Measurements from ENCODE around the gene SORBS1. TPM values are rescaled to one million over a fixed set of nuclear protein-coding genes. Genes with fewer than 3 reads are reported as not detected.
A peak's percentile ranks its signal among the peaks of the same experiment; 100 is the strongest.

SORBS1 gene
- total RNA-seq, 1 donor from 2014 or later = 16.1 TPM

DNA sequence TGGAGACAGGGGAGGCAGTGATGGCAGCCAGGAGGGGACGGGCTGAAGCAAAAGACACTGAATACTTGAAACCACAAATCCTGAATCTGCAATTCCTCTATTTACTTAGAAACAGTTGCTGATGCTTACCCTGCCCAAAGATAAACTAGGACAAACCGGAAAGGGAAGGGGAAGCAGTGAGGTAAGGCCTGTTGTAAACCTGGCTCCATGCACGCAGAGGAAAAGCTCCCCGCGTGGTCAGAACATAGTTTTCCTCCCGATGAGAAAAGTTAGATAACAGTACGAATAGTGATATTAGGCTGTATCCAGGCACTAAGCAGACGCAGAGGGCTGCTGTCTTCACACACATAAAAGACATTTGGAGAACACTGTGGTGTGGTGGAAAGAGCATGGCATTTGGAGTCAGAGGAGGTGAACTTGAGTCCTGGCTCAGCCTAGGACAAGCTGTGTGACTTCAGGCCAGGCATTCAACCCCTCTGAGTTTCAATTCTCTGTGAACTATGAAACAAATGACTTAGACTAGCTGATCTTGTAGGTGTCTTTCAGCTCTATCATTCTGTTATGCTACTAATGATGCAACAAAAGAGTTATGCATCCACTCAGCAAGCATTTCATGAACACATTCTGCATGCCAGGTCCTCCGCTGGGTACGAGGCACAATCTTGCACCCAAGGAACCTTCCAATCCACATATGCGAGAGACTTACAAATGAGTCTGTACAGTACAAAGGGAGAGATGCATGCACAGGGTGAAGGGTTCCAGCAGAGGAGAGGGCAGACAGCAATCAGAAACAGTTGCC, 80.9 kb downstream of the SORBS1 start:
- Histone ChIP-seq H3F3A (ENCODE audit: low read depth) (no peaks in the 10 kb centered on the region), H3K4me1 (peaks cover 21% of the 10 kb centered on the region), H4K20me1 (ENCODE audit: low read depth) (no peaks in the 10 kb centered on the region), H3K4me2 (no peak overlapping the region), H2AFZ (replicated peaks) (no peak overlapping the region), H3K79me2 (ENCODE audit: low read depth) (no peaks in the 10 kb centered on the region), H3K9me3 (ENCODE audit: low read depth) (no peaks in the 10 kb centered on the region), H3K4me3 (no peak overlapping the region), H3K36me3 (no peaks in the 10 kb centered on the region), H3K27me3 (no peaks in the 10 kb centered on the region), H3K9ac (no peak overlapping the region), H3K27ac (no peak overlapping the region)
- H3K36me3 Mint-ChIP-seq = no peaks in the 10 kb centered on the region
- H3K27ac Mint-ChIP-seq = peak overlapping the region; percentile 91
- H3K4me1 Mint-ChIP-seq = peaks cover 56% of the 10 kb centered on the region
- H3K4me3 Mint-ChIP-seq = no peak overlapping the region
- TF ChIP-seq EZH2 (IDR thresholded peaks at IDR 0.05) (no peak), EZH2phosphoT487 (IDR thresholded peaks at IDR 0.05) (no peak)
- TF ChIP-seq, protein P1, sequence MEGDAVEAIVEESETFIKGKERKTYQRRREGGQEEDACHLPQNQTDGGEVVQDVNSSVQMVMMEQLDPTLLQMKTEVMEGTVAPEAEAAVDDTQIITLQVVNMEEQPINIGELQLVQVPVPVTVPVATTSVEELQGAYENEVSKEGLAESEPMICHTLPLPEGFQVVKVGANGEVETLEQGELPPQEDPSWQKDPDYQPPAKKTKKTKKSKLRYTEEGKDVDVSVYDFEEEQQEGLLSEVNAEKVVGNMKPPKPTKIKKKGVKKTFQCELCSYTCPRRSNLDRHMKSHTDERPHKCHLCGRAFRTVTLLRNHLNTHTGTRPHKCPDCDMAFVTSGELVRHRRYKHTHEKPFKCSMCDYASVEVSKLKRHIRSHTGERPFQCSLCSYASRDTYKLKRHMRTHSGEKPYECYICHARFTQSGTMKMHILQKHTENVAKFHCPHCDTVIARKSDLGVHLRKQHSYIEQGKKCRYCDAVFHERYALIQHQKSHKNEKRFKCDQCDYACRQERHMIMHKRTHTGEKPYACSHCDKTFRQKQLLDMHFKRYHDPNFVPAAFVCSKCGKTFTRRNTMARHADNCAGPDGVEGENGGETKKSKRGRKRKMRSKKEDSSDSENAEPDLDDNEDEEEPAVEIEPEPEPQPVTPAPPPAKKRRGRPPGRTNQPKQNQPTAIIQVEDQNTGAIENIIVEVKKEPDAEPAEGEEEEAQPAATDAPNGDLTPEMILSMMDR (IDR thresholded peaks at IDR 0.05) = no peak
- H3K27me3 Mint-ChIP-seq (ENCODE audit: insufficient read depth, low read depth) = no peaks in the 10 kb centered on the region
- no peak for DNase-seq (ENCODE audit: low spot score)
- H3K9me3 Mint-ChIP-seq = no peaks in the 10 kb centered on the region

DNA sequence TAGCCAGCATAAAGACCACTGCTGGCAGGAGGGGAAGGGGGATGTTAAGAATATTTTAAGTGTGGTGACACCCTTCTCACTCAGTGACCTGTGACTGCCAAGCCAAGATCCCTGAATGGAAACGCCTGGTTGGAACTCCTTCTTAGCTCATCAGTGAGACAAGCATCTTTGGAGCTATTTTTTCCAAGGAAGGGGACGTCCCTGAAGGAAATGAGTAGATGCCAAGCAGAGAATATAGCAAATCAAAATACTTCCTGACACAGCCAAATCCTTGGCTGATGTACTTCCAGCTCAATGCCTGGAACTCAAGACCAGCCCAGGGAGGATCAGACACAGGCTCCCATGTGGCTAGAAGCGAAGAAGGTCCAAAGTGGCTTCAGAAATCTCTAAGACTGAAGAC, 82.2 kb downstream of the SORBS1 start:
- Histone ChIP-seq H3K36me3 (no peaks in the 10 kb centered on the region), H2AFZ (replicated peaks) (no peak overlapping the region), H3K4me3 (no peak overlapping the region), H3K27ac (no peak overlapping the region), H3K4me1 (peaks cover 21% of the 10 kb centered on the region), H3K79me2 (ENCODE audit: low read depth) (no peaks in the 10 kb centered on the region), H3K9ac (no peak overlapping the region), H4K20me1 (ENCODE audit: low read depth) (no peaks in the 10 kb centered on the region), H3K4me2 (no peak overlapping the region), H3K9me3 (ENCODE audit: low read depth) (no peaks in the 10 kb centered on the region), H3F3A (ENCODE audit: low read depth) (no peaks in the 10 kb centered on the region), H3K27me3 (no peaks in the 10 kb centered on the region)
- no peak for TF ChIP-seq EZH2phosphoT487 (IDR thresholded peaks at IDR 0.05)
- TF ChIP-seq, protein P1 (IDR thresholded peaks at IDR 0.05) = no peak
- TF ChIP-seq EZH2 (IDR thresholded peaks at IDR 0.05) = no peak
- Mint-ChIP-seq H3K9me3 (no peaks in the 10 kb centered on the region), H3K4me3 (no peak overlapping the region), H3K27ac (peak overlapping the region; percentile 32), H3K27me3 (ENCODE audit: insufficient read depth, low read depth) (no peaks in the 10 kb centered on the region), H3K36me3 (no peaks in the 10 kb centered on the region), H3K4me1 (peaks cover 62% of the 10 kb centered on the region)
- no peak for DNase-seq (ENCODE audit: low spot score)

DNA sequence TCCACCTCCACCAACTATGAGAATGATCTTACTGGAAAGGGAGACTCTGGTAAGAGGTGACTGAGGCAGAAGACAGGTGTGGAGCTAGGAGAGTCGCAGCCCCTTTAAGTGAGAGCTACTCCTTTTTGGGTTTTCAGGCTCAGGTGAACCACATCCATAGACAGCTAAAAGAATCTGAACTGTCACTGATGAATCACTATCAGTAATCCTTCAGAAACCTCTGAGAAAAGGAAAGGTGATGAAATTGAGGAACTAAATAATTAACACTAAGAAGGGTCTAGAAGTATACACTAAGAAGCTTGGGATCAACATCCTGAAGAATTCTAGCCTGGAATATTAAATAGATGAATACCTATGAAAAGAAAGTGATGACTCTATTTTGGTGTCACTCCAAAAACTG, 83.0 kb downstream of the SORBS1 start:
- H3K36me3 Mint-ChIP-seq = no peaks in the 10 kb centered on the region
- peaks cover 62% of the 10 kb centered on the region for H3K4me1 Mint-ChIP-seq
- no peak overlapping the region for H3K4me3 Mint-ChIP-seq
- Histone ChIP-seq H3K79me2 (ENCODE audit: low read depth) (no peaks in the 10 kb centered on the region), H3K27ac (no peak overlapping the region), H4K20me1 (ENCODE audit: low read depth) (no peaks in the 10 kb centered on the region), H3K36me3 (no peaks in the 10 kb centered on the region), H2AFZ (replicated peaks) (no peak overlapping the region), H3K9ac (no peak overlapping the region), H3K4me2 (no peak overlapping the region), H3K4me1 (peaks cover 21% of the 10 kb centered on the region), H3K27me3 (no peaks in the 10 kb centered on the region), H3F3A (ENCODE audit: low read depth) (no peaks in the 10 kb centered on the region), H3K9me3 (ENCODE audit: low read depth) (no peaks in the 10 kb centered on the region), H3K4me3 (no peak overlapping the region)
- H3K9me3 Mint-ChIP-seq = no peaks in the 10 kb centered on the region
- peaks cover under 1% of the 10 kb centered on the region for H3K27me3 Mint-ChIP-seq (ENCODE audit: insufficient read depth, low read depth)
- DNase-seq (ENCODE audit: low spot score) = no peak
- H3K27ac Mint-ChIP-seq = peak overlapping the region; percentile 22
- TF ChIP-seq EZH2 (IDR thresholded peaks at IDR 0.05) (no peak), EZH2phosphoT487 (IDR thresholded peaks at IDR 0.05) (no peak)
- TF ChIP-seq, protein P1 (IDR thresholded peaks at IDR 0.05) = no peak

Data from neural progenitor cell (in vitro differentiated cells).